ENCODE results near the gene ASTN2. TPM values are rescaled to one million over a fixed set of nuclear protein-coding genes. Genes with fewer than 3 reads are reported as not detected.
"Not testable (repeated sequence)": the region's sequence is repeated elsewhere in the genome, so short reads cannot be mapped to it uniquely, and the experiment has no call there.

ASTN2 gene
- total and polyA plus RNA-seq, 10 of the 15 experiments (the other 5 are each of a cell fraction or from before 2014, with no cell fraction given) = 1.4 to 15.7 (median 7.0) TPM

DNA sequence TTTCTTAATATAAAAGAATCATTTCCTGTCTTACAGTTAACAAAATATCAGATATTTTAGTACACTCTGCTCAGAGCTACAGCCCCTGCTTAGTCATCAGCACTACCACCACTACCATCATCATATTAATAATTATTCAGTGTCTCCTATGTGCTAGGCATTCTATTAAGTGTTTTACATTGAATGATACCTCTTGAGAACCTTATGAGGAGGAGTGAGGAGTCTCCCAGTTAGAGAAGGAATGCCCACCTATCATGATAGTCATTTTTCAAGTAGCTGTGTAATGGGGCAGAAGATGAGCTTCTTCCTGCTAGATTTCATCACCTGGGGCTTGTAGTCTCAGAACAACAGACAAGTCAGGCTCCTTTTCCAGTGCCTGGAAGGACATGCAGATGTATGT is 489.7 kb downstream of the ASTN2 start (continued):
- no peak for TF ChIP-seq NFIC (IDR thresholded peaks at IDR 0.05; ENCODE audit: low read depth, low read length)

DNA sequence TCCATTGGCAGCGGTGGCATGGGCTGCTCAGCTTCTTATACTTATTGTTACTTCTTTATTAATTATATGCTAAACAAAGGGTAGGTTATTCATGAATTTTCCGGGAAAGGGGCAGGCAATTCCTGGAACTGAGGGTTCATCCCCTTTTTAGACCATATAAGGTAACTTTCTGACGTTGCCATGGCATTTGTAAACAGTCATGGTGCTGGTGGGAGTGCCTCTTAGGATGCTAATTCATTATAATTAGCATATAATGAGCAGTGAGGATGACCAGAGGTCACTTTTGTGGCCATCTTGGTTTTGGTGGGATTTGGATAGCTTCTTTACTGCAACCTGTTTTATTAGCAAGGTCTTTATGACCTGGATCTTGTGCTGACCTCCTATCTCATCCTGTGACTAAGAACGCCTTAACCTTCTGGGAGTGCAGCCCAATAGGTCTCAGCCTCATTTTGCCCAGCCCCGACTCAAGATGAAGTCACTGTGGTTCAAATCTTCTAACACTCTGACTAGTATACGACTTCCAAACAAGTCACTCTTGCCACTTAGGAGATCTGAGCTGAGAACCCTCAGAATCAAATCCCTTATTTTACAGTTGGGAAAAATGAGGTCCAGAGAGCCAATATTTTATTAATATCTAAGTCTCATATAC is 490.3 kb downstream of the ASTN2 start:
- DNase-seq (ENCODE audit: low read depth, low spot score) = no peak
- Histone ChIP-seq H3K4me1 (ENCODE audit: control insufficient read depth, insufficient read depth, low read length) (no peaks in the 10 kb centered on the region), H4K20me1 (ENCODE audit: control insufficient read depth, insufficient read depth) (no peaks in the 10 kb centered on the region), H3K4me2 (ENCODE audit: control insufficient read depth, insufficient read depth) (no peak overlapping the region), H3K27ac (ENCODE audit: control insufficient read depth, insufficient read depth) (no peak overlapping the region), H3K9me3 (replicated peaks; ENCODE audit: control insufficient read depth, insufficient read depth, low read length) (no peaks in the 10 kb centered on the region), H3K4me3 (no peak overlapping the region), H3K36me3 (ENCODE audit: control insufficient read depth in 2 of 2, insufficient read depth in 2 of 2, low read length in 1 of 2) (no peaks in the 10 kb centered on the region), H3K79me2 (ENCODE audit: control insufficient read depth, insufficient read depth, low read length) (no peaks in the 10 kb centered on the region), H3K9ac (ENCODE audit: control insufficient read depth, insufficient read depth, low read length) (no peak overlapping the region), H3K27me3 (replicated peaks in 1 of 2; ENCODE audit: control insufficient read depth in 2 of 2, insufficient read depth in 2 of 2, low read length in 1 of 2) (no peaks in the 10 kb centered on the region), H2AFZ (ENCODE audit: control insufficient read depth, low read depth, low read length) (no peak overlapping the region)
- no TSS peak for BruUV-seq (replicated peaks)
- no peak for ATAC-seq
- POLR2A ChIA-PET = no interaction called here
- RAD21 ChIA-PET (ENCODE audit: unreplicated experiment) = interaction anchor here (1.0 kb wide), 1 partner anchor 71 kb away, joined by 3 read pairs; no protein-coding TSS in a partner anchor
- 3% methylated on average over 6 of the region's 6 CpGs for WGBS (ENCODE audit: insufficient coverage, insufficient replicate concordance, low lambda C conversion rate, missing lambda C conversion rate)
- SMC1A ChIA-PET (ENCODE audit: uncharacterized antibody, unreplicated experiment) = interaction anchor here (0.6 to 1.2 kb wide), 2 partner anchors 29 to 107 kb away, joined by 3 read pairs; no protein-coding TSS in a partner anchor
- intact Hi-C loops (cut with micrococcal nuclease; ENCODE audit: unreplicated experiment) (no loop called here), in situ Hi-C loops (cut with MboI) (no loop called here)
- CTCF ChIA-PET = interaction anchor here (1.1 to 1.6 kb wide), 2 partner anchors 15 to 28 kb away, joined by 4 to 5 read pairs; no protein-coding TSS in a partner anchor
- no peak for FAIRE-seq
- 0 out of 4 replicates have a peak, but pooled peaks of 1 of the 2 experiments have one; percentile 23 for TF ChIP-seq SRF (IDR thresholded peaks at IDR 0.05; ENCODE audit: low read depth in 2 of 2, low read length in 2 of 2)
- TF ChIP-seq MTA3 (IDR thresholded peaks at IDR 0.05; ENCODE audit: borderline replicate concordance, low read length) = no peak
- TF ChIP-seq EED (IDR thresholded peaks at IDR 0.05; ENCODE audit: low read depth) = no peak

DNA sequence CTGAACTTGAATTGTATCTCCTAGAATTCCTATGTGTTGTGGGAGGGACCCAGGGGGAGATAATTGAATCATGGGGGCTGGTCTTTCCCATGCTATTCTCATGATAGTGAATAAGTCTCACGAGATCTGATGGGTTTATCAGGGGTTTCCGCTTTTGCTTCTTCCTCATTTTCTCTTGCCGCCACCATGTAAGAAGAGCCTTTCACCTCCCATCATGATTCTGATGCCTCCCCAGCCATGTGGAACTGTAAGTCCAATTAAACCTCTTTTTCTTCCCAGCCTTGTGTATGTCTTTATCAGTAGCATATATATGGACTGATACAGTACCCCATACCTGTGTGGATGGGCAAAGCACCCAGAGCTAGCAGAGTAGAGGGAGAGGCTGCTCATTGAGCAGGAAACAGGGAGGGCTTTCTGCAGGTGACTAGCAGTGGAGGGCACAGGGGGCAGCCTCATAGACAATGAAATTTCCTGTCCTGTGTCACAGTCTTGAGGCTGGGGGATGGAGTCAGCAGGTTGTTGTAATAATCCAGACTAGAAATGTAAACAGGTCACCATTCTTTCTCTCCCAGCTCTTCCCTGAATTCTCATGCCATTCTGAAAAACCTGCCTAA is 496.9 kb downstream of the ASTN2 start:
- H3K4me3 ChIP-seq; H3K36me3 ChIP-seq (ENCODE audit: control insufficient read depth in 2 of 2, insufficient read depth in 2 of 2, low read length in 1 of 2); FAIRE-seq; H3K27me3 ChIP-seq (replicated peaks in 1 of 2; ENCODE audit: control insufficient read depth in 2 of 2, insufficient read depth in 2 of 2, low read length in 1 of 2); CTCF ChIA-PET; H3K27ac ChIP-seq (ENCODE audit: control insufficient read depth, insufficient read depth); DNase-seq (ENCODE audit: low read depth, low spot score); H3K4me1 ChIP-seq (ENCODE audit: control insufficient read depth, insufficient read depth, low read length); H3K4me2 ChIP-seq (ENCODE audit: control insufficient read depth, insufficient read depth); H3K9me3 ChIP-seq (replicated peaks; ENCODE audit: control insufficient read depth, insufficient read depth, low read length); H3K79me2 ChIP-seq (ENCODE audit: control insufficient read depth, insufficient read depth, low read length); POLR2A ChIA-PET; H4K20me1 ChIP-seq (ENCODE audit: control insufficient read depth, insufficient read depth); in situ Hi-C loops (cut with MboI); H2AFZ ChIP-seq (ENCODE audit: control insufficient read depth, low read depth, low read length); H3K9ac ChIP-seq (ENCODE audit: control insufficient read depth, insufficient read depth, low read length); RAD21 ChIA-PET (ENCODE audit: unreplicated experiment): not testable (repeated sequence)
- SMC1A ChIA-PET (ENCODE audit: uncharacterized antibody, unreplicated experiment) = interaction anchor here (0.9 kb wide), 1 partner anchor 13 kb away, joined by 3 read pairs; no protein-coding TSS in a partner anchor
- TSS peak; percentile 77 for BruUV-seq (replicated peaks)
- peak; percentile 75 for ATAC-seq
- WGBS (ENCODE audit: insufficient coverage, insufficient replicate concordance, low lambda C conversion rate, missing lambda C conversion rate) = 0% methylated on average over 3 of the region's 3 CpGs
- intact Hi-C loops (cut with micrococcal nuclease; ENCODE audit: unreplicated experiment) = loop anchor here (5.0 kb wide), 2 partner anchors 59 to 494 kb away; no protein-coding TSS in a partner anchor
